Testis (tissue), 2 donors: Measurements from ENCODE around the gene ATOH8.

Source experiments
- CTCF ChIP-seq, 3 experiments: fragments of 450-650 bp in 2 of 3; fragments of 200-600 bp in 1 of 3; sonication (generic) in 1 of 3; IDR thresholded peaks; one replicate each; pipeline ENCODE4 v1.5.1; 2016 to 2019; ENCODE audit warnings: antibody characterized with exemption in 3 of 3, mild to moderate bottlenecking in 2 of 3, moderate library complexity in 1 of 3
- POLR2A ChIP-seq: fragments of 450-650 bp; IDR thresholded peaks from one replicate; pipeline ENCODE4 v1.6.1; 2017; ENCODE audit warnings: antibody characterized with exemption, mild to moderate bottlenecking, moderate library complexity

DNA sequence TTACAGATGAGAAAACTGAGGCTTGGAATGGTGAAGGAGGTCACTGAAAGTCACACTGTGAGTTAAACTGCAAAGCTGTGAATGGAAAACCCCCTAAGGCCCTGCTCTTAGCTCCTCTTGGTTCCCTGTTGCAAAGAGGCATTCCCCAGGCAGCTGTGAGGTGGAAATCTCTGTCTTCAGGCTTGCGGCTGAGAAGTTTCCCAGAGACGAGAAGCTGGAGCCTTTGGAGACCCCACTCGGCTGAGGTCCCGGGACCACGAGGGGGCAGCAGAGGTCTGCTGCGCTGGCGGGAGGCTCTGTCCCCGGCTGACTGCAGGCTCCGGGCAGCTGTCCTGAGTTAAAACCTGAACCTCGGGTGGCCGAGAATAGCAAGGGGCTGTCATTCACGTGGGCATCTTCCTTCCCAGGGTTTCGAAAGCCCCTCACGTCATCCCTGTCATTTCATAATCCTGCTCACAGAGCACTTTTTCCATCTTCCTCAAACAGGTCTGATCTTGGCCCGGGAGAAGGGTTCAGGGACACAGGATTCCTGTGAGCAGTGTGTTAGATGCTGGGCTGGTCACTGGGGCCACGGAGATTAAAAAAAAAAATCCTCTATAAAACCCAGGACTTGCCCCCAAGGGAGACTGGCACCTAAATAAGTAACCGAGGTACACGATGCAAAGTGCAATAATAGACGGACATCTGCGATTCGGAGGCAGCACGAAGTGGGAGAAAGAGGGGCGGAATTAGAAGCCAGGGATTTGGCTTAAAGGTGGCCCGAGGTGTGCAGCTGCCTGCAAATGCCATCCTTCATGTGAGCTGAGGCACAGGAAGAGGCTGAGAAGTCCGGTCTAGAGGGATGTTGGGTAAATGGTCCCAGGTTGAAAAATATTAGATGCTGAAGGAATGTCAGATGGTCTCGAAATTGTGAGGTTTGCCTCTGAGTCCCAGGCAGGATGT lies 24.6 kb upstream of the ATOH8 start:
- TF ChIP-seq CTCF (IDR thresholded peaks at IDR 0.05) (peak; percentile 84 to 95 (median 87)), POLR2A (no peak)
